WTC11 (cell line): ENCODE data around the gene FUT2. TPM values are rescaled to one million over a fixed set of nuclear protein-coding genes. Genes with fewer than 3 reads are reported as not detected.

ENCODE experiments used
- PRDM15 ChIP-seq: sonication (generic); formaldehyde crosslinking; IDR thresholded peaks from 2 replicates; pipeline ENCODE4 v1.8.0; 2022; ENCODE audit warnings: missing genetic modification reagents
- total RNA-seq: library from RNA; stranded (reverse); gene quantifications from 3 replicates; pipeline ENCODE4 v1.2.3, GENCODE V29; 2021

The FUT2 gene
- total RNA-seq, 1 experiment from 2014 or later, result 5.9 TPM

- TF ChIP-seq PRDM15 (CRISPR knock-in tag), result peak; percentile 82
Observed at GRCh38 chr19:48755084-48755641, 59.4 kb downstream of the FUT2 start, which contains the start of gene FGF21 (continued).

Other genes with a start within 250 kb of the FUT2 start
- 59.8 to 67.2 TPM (median 61.6 TPM) in 3 replicates for gene GRWD1, start 250.0 kb upstream of the FUT2 start, total RNA-seq
- gene KCNJ14, start 240.4 kb upstream of the FUT2 start, total RNA-seq, result 1.1 to 1.4 TPM (median 1.1 TPM) in 3 replicates
- 70.4 to 72.6 TPM (median 71.9 TPM) in 3 replicates for gene CYTH2, start 226.6 kb upstream of the FUT2 start, total RNA-seq
- gene LMTK3, start 184.1 kb upstream of the FUT2 start, total RNA-seq, result 15.9 to 19.4 TPM (median 19.1 TPM) in 3 replicates
- 0.96 to 2.1 TPM (median 1.3 TPM) in 3 replicates for gene SULT2B1, start 143.8 kb upstream of the FUT2 start, total RNA-seq
- not detected in 3 replicates for gene SPACA4, start 89.2 kb upstream of the FUT2 start, total RNA-seq
- gene FAM83E, start 80.9 kb upstream of the FUT2 start, total RNA-seq, result 6.6 to 8.8 TPM (median 6.8 TPM) in 3 replicates
- 1,712 to 1,987 TPM (median 1,909 TPM) in 3 replicates for gene RPL18, start 76.8 kb upstream of the FUT2 start, total RNA-seq
- gene SPHK2, start 76.5 kb upstream of the FUT2 start, total RNA-seq, result 46.7 to 64.6 TPM (median 48.4 TPM) in 3 replicates
- gene DBP, start 58.6 kb upstream of the FUT2 start, total RNA-seq, result 10.5 to 12.0 TPM (median 11.4 TPM) in 3 replicates
- gene CA11, start 49.8 kb upstream of the FUT2 start, total RNA-seq, result 41.4 to 53.7 TPM (median 47.5 TPM) in 3 replicates
- 0.28 to 0.39 TPM (median 0.37 TPM) in 3 replicates for gene NTN5, start 23.0 kb upstream of the FUT2 start, total RNA-seq
- 1.4 to 2.2 TPM (median 1.6 TPM) in 3 replicates for gene MAMSTR, start 23.8 kb downstream of the FUT2 start, total RNA-seq
- 4.4 to 5.4 TPM (median 5.2 TPM) in 3 replicates for gene RASIP1, start 44.6 kb downstream of the FUT2 start, total RNA-seq
- 1.3 to 2.2 TPM (median 1.3 TPM) in 3 replicates for gene IZUMO1, start 50.9 kb downstream of the FUT2 start, total RNA-seq
- 9.9 to 11.5 TPM (median 10.1 TPM) in 3 replicates for gene FUT1, start 56.7 kb downstream of the FUT2 start, total RNA-seq
- gene FGF21, start 59.6 kb downstream of the FUT2 start, total RNA-seq, result 0.21 to 0.44 TPM (median 0.26 TPM) in 3 replicates
- 38.7 to 48.5 TPM (median 47.7 TPM) in 3 replicates for gene BCAT2, start 115.1 kb downstream of the FUT2 start, total RNA-seq
- gene HSD17B14, start 140.5 kb downstream of the FUT2 start, total RNA-seq, result 11.4 to 18.2 TPM (median 17.0 TPM) in 3 replicates
- gene PLEKHA4, start 172.6 kb downstream of the FUT2 start, total RNA-seq, result 14.8 to 17.7 TPM (median 16.8 TPM) in 3 replicates
- 17.0 to 19.5 TPM (median 17.9 TPM) in 3 replicates for gene PPP1R15A, start 176.4 kb downstream of the FUT2 start, total RNA-seq
- gene TULP2, start 202.8 kb downstream of the FUT2 start, total RNA-seq, result 3.1 to 5.6 TPM (median 3.9 TPM) in 3 replicates
- 145 to 153 TPM (median 149 TPM) in 3 replicates for gene NUCB1, start 204.3 kb downstream of the FUT2 start, total RNA-seq
- gene DHDH, start 237.7 kb downstream of the FUT2 start, total RNA-seq, result 3.0 to 3.4 TPM (median 3.1 TPM) in 3 replicates